HuH-7 (cell line): ENCODE data around the gene TRIM42.

Experiments
- DNase-seq: peaks from one replicate; pipeline ENCODE4 v3.0.0; 2011; ENCODE audit warnings: low spot score

The TRIM42 gene

GRCh38 chr3:140677764-140678163 lies at the start of gene TRIM42:
Gene TRIM42, plus strand, starts transcription at chr3:140678064. Its CDS starts 166 bp downstream, at chr3:140678230.
- no peak for DNase-seq

DNA sequence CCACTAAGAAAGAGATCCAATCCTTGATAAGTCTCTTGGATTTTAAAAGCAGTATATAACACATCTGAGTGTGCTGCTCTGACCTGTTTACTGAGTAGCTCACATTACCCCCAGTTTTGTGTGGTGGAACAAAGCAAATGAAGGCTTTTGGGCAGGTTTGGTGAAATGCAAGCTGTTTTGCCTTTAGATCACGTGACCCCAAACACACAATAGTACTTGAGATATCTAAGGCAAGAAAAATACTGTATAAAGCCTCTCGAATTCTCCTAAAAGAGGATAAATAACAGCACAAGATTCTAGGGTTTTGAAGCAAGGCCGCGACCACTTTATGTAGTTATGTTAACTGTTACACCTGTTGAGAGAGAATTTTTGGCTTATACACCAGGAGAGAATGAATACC lies 49.3 kb upstream of the TRIM42 start:
- no peak for DNase-seq

GRCh38 chr3:140629357-140630137 lies 48.3 kb upstream of the TRIM42 start:
- DNase-seq = no peak

DNA sequence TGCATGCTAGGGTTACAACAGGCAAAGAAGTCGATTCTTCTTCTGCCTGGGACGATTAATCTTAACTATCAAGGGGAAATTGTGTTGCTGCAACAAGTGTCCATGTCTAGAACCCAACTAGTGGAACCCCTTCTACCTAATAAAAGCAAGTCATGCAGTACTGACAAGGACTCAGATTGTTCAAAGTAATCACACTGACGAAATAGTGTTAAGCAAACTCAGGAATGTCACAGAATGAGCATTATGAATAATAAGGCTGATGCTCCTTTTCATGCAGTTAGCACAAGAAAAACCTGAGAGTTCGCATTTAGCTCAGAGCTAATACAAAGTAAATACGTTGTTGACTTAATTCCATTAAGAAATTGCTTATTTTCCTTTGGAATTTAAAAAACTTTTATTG lies 47.5 kb upstream of the TRIM42 start:
- no peak for DNase-seq

DNA sequence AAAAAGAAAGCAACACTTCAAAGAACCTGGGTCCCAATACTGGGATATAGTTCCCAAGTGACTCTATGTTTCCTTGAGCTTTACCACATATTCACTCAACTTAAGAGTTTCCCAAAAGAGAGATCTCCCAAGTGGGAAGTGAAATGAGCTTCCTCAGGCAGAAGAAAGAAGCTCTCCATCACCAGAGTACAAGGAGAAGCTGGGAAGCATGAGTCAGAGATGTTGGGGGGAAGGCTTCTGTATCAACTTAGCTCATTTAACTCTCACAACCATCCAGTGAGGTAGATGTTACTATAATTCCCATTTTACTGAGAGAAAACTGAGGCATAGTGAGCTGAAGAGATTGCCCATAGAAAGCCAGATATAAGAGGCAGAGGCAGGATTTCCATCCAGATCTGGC lies 47.0 kb upstream of the TRIM42 start:
- no peak for DNase-seq

- DNase-seq = no peak
Measured at GRCh38 chr3:140635276-140635675, 42.6 kb upstream of the TRIM42 start.

GRCh38 chr3:140636406-140637138 lies 41.3 kb upstream of the TRIM42 start:
- DNase-seq = no peak

DNA sequence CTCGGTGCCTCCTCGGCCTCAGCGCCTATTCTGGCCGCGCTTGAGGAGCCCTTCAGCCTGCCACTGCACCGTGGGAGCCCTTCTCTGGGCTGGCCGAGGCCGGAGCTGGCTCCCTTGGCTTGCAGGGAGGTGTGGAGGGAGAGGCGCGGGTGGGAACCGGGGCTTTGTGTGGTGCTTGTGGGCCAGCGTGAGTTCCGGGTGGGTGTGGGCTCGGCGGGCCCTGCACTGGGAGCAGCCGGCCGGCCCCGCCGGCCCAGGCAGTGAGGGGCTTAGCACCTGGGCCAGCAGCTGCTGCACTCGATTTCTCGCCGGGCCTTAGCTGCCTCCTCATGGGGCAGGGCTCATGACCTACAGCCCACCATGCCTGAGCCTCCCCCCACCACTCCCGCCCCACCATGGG lies 26.6 kb upstream of the TRIM42 start:
- no peak for DNase-seq

- DNase-seq = no peak
Measured at GRCh38 chr3:140655678-140656077, 22.2 kb upstream of the TRIM42 start.

DNA sequence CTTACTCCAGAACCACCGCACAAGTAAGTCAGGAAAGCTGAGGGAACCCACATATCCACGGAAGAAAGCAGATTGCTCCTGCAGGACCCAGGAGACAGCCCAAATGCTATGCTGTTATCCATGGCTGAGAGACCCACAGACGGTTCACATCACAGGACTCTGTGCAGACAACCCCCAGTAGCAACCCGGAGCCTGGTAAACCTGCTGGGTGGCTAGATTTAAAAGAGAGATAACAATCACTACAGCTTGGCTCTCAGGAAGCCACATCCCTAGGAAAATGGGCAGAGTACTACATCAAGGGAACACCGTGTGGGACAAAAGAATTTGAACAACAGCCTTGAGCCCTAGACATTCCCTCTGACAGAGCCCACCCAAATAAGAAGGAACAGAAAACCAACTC lies 13.8 kb upstream of the TRIM42 start:
- no peak for DNase-seq

DNA sequence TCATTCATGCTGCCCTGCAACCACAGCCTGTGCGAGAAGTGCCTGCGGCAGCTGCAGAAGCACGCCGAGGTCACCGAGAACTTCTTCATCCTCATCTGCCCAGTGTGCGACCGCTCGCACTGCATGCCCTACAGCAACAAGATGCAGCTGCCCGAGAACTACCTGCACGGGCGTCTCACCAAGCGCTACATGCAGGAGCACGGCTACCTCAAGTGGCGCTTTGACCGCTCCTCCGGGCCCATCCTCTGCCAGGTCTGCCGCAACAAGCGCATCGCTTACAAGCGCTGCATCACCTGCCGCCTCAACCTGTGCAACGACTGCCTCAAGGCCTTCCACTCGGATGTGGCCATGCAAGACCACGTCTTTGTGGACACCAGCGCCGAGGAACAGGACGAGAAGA lies 4.7 kb downstream of the TRIM42 start:
- DNase-seq = no peak

GRCh38 chr3:140686128-140686527 lies 8.3 kb downstream of the TRIM42 start:
- DNase-seq = no peak

DNA sequence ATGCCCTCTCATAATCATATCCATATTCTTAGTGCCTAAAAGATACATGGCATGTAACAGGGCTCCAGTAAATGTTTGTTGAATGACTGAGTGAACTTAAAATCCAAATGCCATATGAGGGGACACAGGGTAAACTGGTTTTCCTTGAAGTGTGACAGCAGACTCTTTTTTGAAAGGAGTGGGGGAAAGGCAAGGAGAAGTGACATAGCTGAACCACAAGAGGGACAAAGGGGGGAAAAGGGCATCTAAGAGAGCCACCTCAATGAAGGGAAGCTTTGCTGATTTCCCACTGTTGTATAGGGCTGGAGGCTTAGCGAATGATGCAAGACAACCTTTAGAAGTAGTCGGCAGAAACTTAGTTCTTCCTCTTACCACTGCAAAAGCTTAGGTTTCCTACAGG lies 9.1 kb downstream of the TRIM42 start:
- DNase-seq = no peak

GRCh38 chr3:140695361-140696061 lies 17.6 kb downstream of the TRIM42 start:
- DNase-seq = no peak

DNA sequence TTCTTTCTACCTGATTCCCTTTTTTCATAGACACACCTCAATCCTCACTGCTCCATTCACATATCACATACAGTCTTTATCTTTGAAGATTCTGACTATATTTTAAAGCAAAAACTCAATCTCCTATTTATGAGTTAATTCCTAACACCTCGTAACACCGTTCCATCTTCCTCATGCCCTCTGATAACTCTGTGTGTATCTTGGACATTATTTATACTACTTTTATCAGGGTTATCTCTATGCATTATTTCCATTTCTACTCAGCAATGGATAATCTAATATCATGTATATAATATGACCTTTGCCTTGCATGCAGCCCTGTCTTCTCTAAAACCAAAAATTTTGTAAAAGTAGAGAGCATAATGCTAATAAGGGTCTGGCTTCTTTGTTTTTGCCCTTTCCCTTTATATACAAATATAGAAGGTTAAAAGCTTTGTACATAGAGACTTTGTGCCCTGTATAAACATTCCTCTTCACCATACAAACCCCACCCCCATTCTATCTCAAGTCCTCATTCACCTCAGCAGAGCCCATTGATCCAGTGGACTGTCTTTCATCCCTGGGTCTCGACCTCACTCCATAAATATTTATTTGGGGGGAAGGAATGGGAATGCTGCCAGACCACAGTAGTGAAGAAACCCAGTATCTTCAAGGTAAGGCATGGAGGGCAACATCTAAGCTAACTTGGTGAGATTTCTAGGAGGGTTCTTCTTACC lies 21.8 kb downstream of the TRIM42 start:
- DNase-seq = no peak

DNA sequence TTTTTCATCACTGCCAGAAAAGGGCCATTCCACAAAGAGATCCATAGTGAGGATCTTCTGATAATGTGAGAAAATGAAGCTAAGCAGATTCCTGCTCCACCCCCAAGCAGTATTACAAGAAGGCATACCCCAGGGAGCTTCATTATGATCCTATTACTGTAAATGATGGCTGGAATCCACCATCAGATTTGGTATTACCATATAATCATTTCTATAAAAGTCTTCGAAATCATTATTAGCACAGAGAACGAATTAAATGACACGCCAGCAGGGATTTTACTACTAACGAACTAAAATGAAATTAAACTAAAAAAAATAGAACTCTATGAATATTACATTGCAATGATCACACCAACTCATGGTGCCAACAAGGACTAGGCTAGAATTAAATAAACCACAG lies 24.4 kb downstream of the TRIM42 start:
- DNase-seq = no peak

DNA sequence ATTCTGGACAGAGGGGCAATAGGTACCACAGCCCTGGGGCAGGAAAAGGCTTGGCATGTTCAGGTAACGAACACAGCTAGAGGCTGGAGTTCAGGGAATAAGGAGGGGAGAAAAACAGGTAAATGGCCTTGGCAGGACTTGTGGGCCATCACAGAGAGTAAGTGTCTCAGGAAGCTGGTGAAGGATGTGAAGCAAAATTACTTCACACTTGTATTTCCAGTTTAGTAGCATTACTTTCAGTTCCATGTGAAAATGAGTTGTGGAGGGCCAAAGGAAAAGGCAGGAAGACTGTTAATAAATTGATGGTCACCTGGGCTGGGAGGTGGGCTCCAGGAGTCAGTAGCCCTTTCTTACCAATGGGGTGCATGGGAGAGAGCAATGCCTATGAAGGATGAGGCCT lies 25.6 kb downstream of the TRIM42 start:
- DNase-seq = no peak

- no peak for DNase-seq
Measured at GRCh38 chr3:140704733-140705132, 26.9 kb downstream of the TRIM42 start.

DNA sequence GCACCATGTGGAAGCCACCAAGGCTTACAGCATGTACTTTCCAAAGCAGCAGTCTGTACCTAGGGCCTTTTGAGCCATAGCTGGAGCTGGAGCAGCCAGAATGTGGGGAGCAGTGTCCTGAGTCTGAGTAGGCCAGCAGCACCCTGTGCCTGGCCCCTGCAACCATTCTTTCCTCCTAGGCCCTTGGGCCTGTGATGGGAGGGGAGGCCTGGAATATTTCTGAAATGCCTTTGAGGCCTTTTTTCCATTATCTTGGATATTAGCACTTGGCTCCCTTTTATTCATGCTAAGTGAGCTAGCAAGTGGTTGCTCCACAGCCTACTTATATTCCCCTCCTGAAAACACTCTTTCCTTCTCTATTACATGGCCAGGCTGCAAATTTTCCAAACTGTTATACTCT lies 28.1 kb downstream of the TRIM42 start:
- DNase-seq = no peak

GRCh38 chr3:140706360-140706759 lies 28.5 kb downstream of the TRIM42 start:
- DNase-seq = no peak

GRCh38 chr3:140708815-140709214 lies 31.0 kb downstream of the TRIM42 start:
- DNase-seq = no peak

GRCh38 chr3:140709751-140710150 lies 31.9 kb downstream of the TRIM42 start:
- no peak for DNase-seq
